Measurements from ENCODE around the gene ADAMTS16.

The ADAMTS16 gene

GRCh38 chr5:5321137-5321536 is 181.0 kb downstream of the ADAMTS16 start:
- no peak overlapping the region for H3K4me3 ChIP-seq (replicated peaks; ENCODE audit: low read depth, low read length)
- no peak for DNase-seq (ENCODE audit: low read depth)
- TF ChIP-seq CTCF (IDR thresholded peaks at IDR 0.05; ENCODE audit: low read length, missing control alignments): no peak

- TF ChIP-seq CTCF (IDR thresholded peaks at IDR 0.05; ENCODE audit: low read length, missing control alignments): no peak
- H3K4me3 ChIP-seq (replicated peaks; ENCODE audit: low read depth, low read length): no peak overlapping the region
- DNase-seq (ENCODE audit: low read depth): no peak
Observed at GRCh38 chr5:5323551-5323950, 183.4 kb downstream of the ADAMTS16 start.

- H3K4me3 ChIP-seq (replicated peaks; ENCODE audit: low read depth, low read length): no peak overlapping the region
Observed at GRCh38 chr5:5326115-5326758, 186.1 kb downstream of the ADAMTS16 start.

GRCh38 chr5:5327126-5327525 is 187.0 kb downstream of the ADAMTS16 start:
- no peak overlapping the region for H3K4me3 ChIP-seq (replicated peaks; ENCODE audit: low read depth, low read length)
- no peak for TF ChIP-seq CTCF (IDR thresholded peaks at IDR 0.05; ENCODE audit: low read length, missing control alignments)
- no peak for DNase-seq (ENCODE audit: low read depth)

More at GRCh38 chr5:5326115-5326758, 186.1 kb downstream of the ADAMTS16 start:
- no peak for DNase-seq (ENCODE audit: low read depth)
- TF ChIP-seq CTCF (IDR thresholded peaks at IDR 0.05; ENCODE audit: low read length, missing control alignments): no peak

- no peak overlapping the region for H3K4me3 ChIP-seq (replicated peaks; ENCODE audit: low read depth, low read length)
- no peak for TF ChIP-seq CTCF (IDR thresholded peaks at IDR 0.05; ENCODE audit: low read length, missing control alignments)
- no peak for DNase-seq (ENCODE audit: low read depth)
Observed at GRCh38 chr5:5330728-5331452, 190.8 kb downstream of the ADAMTS16 start.

GRCh38 chr5:5331848-5332247 is 191.7 kb downstream of the ADAMTS16 start:
- no peak overlapping the region for H3K4me3 ChIP-seq (replicated peaks; ENCODE audit: low read depth, low read length)
- no peak for DNase-seq (ENCODE audit: low read depth)
- no peak for TF ChIP-seq CTCF (IDR thresholded peaks at IDR 0.05; ENCODE audit: low read length, missing control alignments)
